Measurements from ENCODE around the gene STK32C. TPM values are rescaled to one million over a fixed set of nuclear protein-coding genes. Genes with fewer than 3 reads are reported as not detected.

Gene STK32C
- total and polyA plus RNA-seq, 10 of the 15 experiments (the other 5 are each of a cell fraction or from before 2014, with no cell fraction given), result 1.5 to 18.1 (median 6.4) TPM

DNA sequence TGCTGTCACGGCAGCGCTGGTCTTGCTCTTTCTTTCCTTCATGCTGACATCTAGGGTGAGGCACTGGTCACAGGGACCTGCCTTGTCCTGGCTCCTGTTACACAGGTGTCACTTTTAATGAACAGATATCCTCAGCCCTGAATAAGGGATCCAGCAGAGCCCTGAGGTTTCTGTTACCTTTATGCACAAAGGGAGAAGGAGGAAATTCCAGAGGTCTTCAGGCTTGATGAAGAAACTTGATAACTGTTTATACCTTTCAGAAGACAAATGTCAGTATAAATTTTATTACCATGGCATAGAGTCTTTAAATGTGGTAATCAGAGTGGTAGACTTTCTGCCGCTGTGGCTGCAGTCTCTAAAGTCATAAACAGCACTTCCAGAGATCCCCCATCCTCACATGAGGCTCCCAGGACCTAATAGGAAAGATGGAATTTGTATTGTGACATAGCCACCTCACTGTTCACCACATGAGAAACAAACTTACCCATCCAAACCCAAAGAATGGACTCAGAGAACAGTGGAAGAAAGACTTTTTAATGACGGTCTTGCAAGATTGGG, 27.0 kb upstream of the STK32C start:
- Histone ChIP-seq H3K36me3 (ENCODE audit: control insufficient read depth in 2 of 2, insufficient read depth in 2 of 2, low read length in 1 of 2) (no peaks in the 10 kb centered on the region), H3K9ac (ENCODE audit: control insufficient read depth, insufficient read depth, low read length) (no peak overlapping the region), H3K27ac (ENCODE audit: control insufficient read depth, insufficient read depth) (no peak overlapping the region), H3K9me3 (replicated peaks; ENCODE audit: control insufficient read depth, insufficient read depth, low read length) (no peaks in the 10 kb centered on the region), H4K20me1 (ENCODE audit: control insufficient read depth, insufficient read depth) (no peaks in the 10 kb centered on the region), H3K4me3 (peak overlapping the region; percentile 45; the same call in 1 of the 2 replicates), H3K4me2 (ENCODE audit: control insufficient read depth, insufficient read depth) (no peak overlapping the region; the same call in 1 of the 2 replicates), H3K27me3 (replicated peaks in 1 of 2; ENCODE audit: control insufficient read depth in 2 of 2, insufficient read depth in 2 of 2, low read length in 1 of 2) (no peaks in the 10 kb centered on the region), H3K79me2 (ENCODE audit: control insufficient read depth, insufficient read depth, low read length) (peaks cover 19% of the 10 kb centered on the region), H2AFZ (ENCODE audit: control insufficient read depth, low read depth, low read length) (peak overlapping the region; percentile 28), H3K4me1 (ENCODE audit: control insufficient read depth, insufficient read depth, low read length) (peaks cover 7% of the 10 kb centered on the region)
- BruUV-seq (replicated peaks), result no TSS peak
- CTCF ChIA-PET, result no interaction called here
- no peak for DNase-seq (ENCODE audit: low read depth, low spot score)
- ATAC-seq, result no peak
- FAIRE-seq, result no peak
- intact Hi-C loops (cut with micrococcal nuclease; ENCODE audit: unreplicated experiment) (loop anchor here (5.0 kb wide), 1 partner anchor 432 kb away; the partner anchor contains the start of gene PPP2R2D), in situ Hi-C loops (cut with MboI) (loop anchor here (10.0 kb wide), 1 partner anchor 430 kb away; the partner anchor contains the start of gene PPP2R2D)
- RAD21 ChIA-PET (ENCODE audit: unreplicated experiment), result no interaction called here
- TF ChIP-seq NR2C1 (IDR thresholded peaks at IDR 0.05) (no peak), ZNF384 (IDR thresholded peaks at IDR 0.05; ENCODE audit: borderline replicate concordance, low read depth, low read length) (no peak), TAF1 (IDR thresholded peaks at IDR 0.05; ENCODE audit: borderline replicate concordance, low read depth, low read length) (no peak), KAT2A (conservative IDR thresholded peaks at IDR 0.05; ENCODE audit: control insufficient read depth, low read depth, low read length) (no peak), IKZF1 (conservative IDR thresholded peaks at IDR 0.05) (no peak), HCFC1 (IDR thresholded peaks at IDR 0.05; ENCODE audit: low read length) (no peak), PAX5 (IDR thresholded peaks at IDR 0.05; ENCODE audit: borderline replicate concordance, low read depth, low read length) (no peak), NFYA (IDR thresholded peaks at IDR 0.05; ENCODE audit: borderline replicate concordance, low read depth, low read length) (no peak), PAX8 (IDR thresholded peaks at IDR 0.05) (no peak), TARDBP (IDR thresholded peaks at IDR 0.05; ENCODE audit: borderline replicate concordance) (no peak), SREBF2 (IDR thresholded peaks at IDR 0.05; ENCODE audit: low read length) (no peak), ZNF622 (IDR thresholded peaks at IDR 0.05) (no peak)
- TF ChIP-seq, protein P1, sequence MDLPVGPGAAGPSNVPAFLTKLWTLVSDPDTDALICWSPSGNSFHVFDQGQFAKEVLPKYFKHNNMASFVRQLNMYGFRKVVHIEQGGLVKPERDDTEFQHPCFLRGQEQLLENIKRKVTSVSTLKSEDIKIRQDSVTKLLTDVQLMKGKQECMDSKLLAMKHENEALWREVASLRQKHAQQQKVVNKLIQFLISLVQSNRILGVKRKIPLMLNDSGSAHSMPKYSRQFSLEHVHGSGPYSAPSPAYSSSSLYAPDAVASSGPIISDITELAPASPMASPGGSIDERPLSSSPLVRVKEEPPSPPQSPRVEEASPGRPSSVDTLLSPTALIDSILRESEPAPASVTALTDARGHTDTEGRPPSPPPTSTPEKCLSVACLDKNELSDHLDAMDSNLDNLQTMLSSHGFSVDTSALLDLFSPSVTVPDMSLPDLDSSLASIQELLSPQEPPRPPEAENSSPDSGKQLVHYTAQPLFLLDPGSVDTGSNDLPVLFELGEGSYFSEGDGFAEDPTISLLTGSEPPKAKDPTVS (IDR thresholded peaks at IDR 0.05; ENCODE audit: low read depth, low read length), result no peak
- TF ChIP-seq, protein P2, sequence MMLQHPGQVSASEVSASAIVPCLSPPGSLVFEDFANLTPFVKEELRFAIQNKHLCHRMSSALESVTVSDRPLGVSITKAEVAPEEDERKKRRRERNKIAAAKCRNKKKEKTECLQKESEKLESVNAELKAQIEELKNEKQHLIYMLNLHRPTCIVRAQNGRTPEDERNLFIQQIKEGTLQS (IDR thresholded peaks at IDR 0.05; ENCODE audit: borderline replicate concordance, extremely low read depth, low read depth, low read length), result no peak
- POLR2A ChIA-PET, result no interaction called here
- WGBS (ENCODE audit: insufficient coverage, insufficient replicate concordance, low lambda C conversion rate, missing lambda C conversion rate), result 94% methylated on average over 4 of the region's 4 CpGs
- SMC1A ChIA-PET (ENCODE audit: uncharacterized antibody, unreplicated experiment), result no interaction called here

All from GM12878 (cell line).